Left lung (tissue), 10 donors: ENCODE measurements around the gene CIDEA. TPM values are rescaled to one million over a fixed set of nuclear protein-coding genes. Genes with fewer than 3 reads are reported as not detected.
"Not testable (repeated sequence)": the region's sequence is repeated elsewhere in the genome, so short reads cannot be mapped to it uniquely, and the experiment has no call there.

ENCODE experiments used
- ATAC-seq: fragments of 200-7000 bp; cut with Tn5 transposase; one replicate; pipeline ENCODE4 v1.9.1; 2020; ENCODE audit warnings: moderate library complexity
- DNase-seq, 4 donors: peaks; one replicate each; pipeline ENCODE4 v3.0.0-alpha.2; 2013 to 2020
- H3K27ac ChIP-seq, 2 donors: fragments of 200-600 bp; sonication (generic) in 1 of 2; one replicate each; pipeline versions ENCODE4 v1.5.0 to v1.8.0; 2020 to 2021
- H3K27me3 ChIP-seq, 2 donors: fragments of 200-600 bp; sonication (generic) in 1 of 2; one replicate each; pipeline versions ENCODE4 v1.5.0 to v1.8.0; 2020 to 2021
- H3K36me3 ChIP-seq, 2 donors: fragments of 200-600 bp; sonication (generic) in 1 of 2; one replicate each; pipeline versions ENCODE4 v1.5.0 to v1.8.0; 2020 to 2021
- H3K4me1 ChIP-seq, 2 donors: fragments of 200-600 bp; one replicate each; pipeline ENCODE4 v1.8.0; 2021
- H3K4me3 ChIP-seq, 2 donors: fragments of 200-600 bp; sonication (generic) in 1 of 2; one replicate each; pipeline versions ENCODE4 v1.5.0 to v1.8.0; 2020 to 2021; ENCODE audit warnings: mild to moderate bottlenecking in 1 of 2
- H3K9me3 ChIP-seq, 2 donors: fragments of 200-600 bp; sonication (generic) in 1 of 2; one replicate each; pipeline versions ENCODE4 v1.5.0 to v1.8.0; 2020 to 2021
- CTCF ChIP-seq, 2 donors: fragments of 200-600 bp; sonication (generic) in 1 of 2; IDR thresholded peaks; one replicate each; pipeline versions ENCODE4 v1.5.0 to v1.8.0; 2021; ENCODE audit warnings: antibody characterized with exemption in 2 of 2
- intact Hi-C, 2 donors: fragments of 100-400 bp; cut with DNase I; formaldehyde crosslinking; loops; one replicate each; pipeline versions ENCODE4 v1.11.2 to v1.14.2; 2022
- polyA plus RNA-seq, 6 donors: library from polyadenylated mRNA; unstranded; fragments of 120-200 nt; gene quantifications; one replicate each; pipeline ENCODE4 v1.2.1, GENCODE V29; 2013; ENCODE audit not compliant: insufficient read length in 6 of 6
- total RNA-seq, 2 donors: library from RNA; stranded (reverse); fragmentation: NEBNext Ultra II Directional; extraction: Animal tissue kit (Norgen Biotek cat#: 25700); gene quantifications; one replicate each; pipeline ENCODE4 v1.2.1, GENCODE V29; 2021
- donor health status: DM: no; HTN: yes; CAD: no.
- donor health status: DM: no; HTN: no; CAD: no.

The CIDEA gene
- total and polyA plus RNA-seq, 8 donors: 0.77 to 2.2 (median 1.8) TPM; not detected in 2

GRCh38 chr18:12236141-12236540 is 18.0 kb upstream of the CIDEA start:
- intact Hi-C loops: no loop called here
- no peaks in the 10 kb centered on the region for H3K36me3 ChIP-seq
- peak in 1 of 4 donors; percentile 67 for DNase-seq
- H3K4me1 ChIP-seq: peaks cover 0 to 2% of the 10 kb centered on the region in 2 donors
- no peak overlapping the region for H3K27ac ChIP-seq
- peaks cover 0 to 10% of the 10 kb centered on the region in 2 donors for H3K27me3 ChIP-seq
- no peak for TF ChIP-seq CTCF (IDR thresholded peaks at IDR 0.05)
- no peak overlapping the region for H3K4me3 ChIP-seq
- H3K9me3 ChIP-seq: no peaks in the 10 kb centered on the region
- ATAC-seq: no peak

- DNase-seq: peak; percentile 51 to 92 (median 67)
- peaks cover 0 to 2% of the 10 kb centered on the region in 2 donors for H3K4me1 ChIP-seq
- no peaks in the 10 kb centered on the region for H3K9me3 ChIP-seq
- H3K36me3 ChIP-seq: no peaks in the 10 kb centered on the region
- intact Hi-C loops: no loop called here
- no peak overlapping the region for H3K4me3 ChIP-seq
- H3K27me3 ChIP-seq: peaks cover 0 to 10% of the 10 kb centered on the region in 2 donors
- ATAC-seq: peak; percentile 99
- peak; percentile 87 to 89 for TF ChIP-seq CTCF (IDR thresholded peaks at IDR 0.05)
- H3K27ac ChIP-seq: no peak overlapping the region
These were observed 17.0 kb upstream of the CIDEA start for GRCh38 chr18:12236934-12237832.

GRCh38 chr18:12238826-12239225 is 15.3 kb upstream of the CIDEA start:
- H3K9me3 ChIP-seq: no peaks in the 10 kb centered on the region
- no peaks in the 10 kb centered on the region for H3K36me3 ChIP-seq
- DNase-seq (no peak), ATAC-seq (no peak)
- H3K4me1 ChIP-seq: peaks cover 0 to 2% of the 10 kb centered on the region in 2 donors
- no peak overlapping the region for H3K4me3 ChIP-seq
- TF ChIP-seq CTCF (IDR thresholded peaks at IDR 0.05): no peak
- H3K27me3 ChIP-seq: peaks cover 0 to 13% of the 10 kb centered on the region in 2 donors
- intact Hi-C loops: no loop called here
- H3K27ac ChIP-seq: no peak overlapping the region

GRCh38 chr18:12239431-12239830 is 14.7 kb upstream of the CIDEA start:
- intact Hi-C loops: no loop called here
- no peak overlapping the region for H3K27ac ChIP-seq
- H3K27me3 ChIP-seq: peaks cover 0 to 13% of the 10 kb centered on the region in 2 donors
- TF ChIP-seq CTCF (IDR thresholded peaks at IDR 0.05): no peak
- ATAC-seq: no peak
- no peak overlapping the region for H3K4me3 ChIP-seq
- H3K4me1 ChIP-seq: peaks cover 0 to 2% of the 10 kb centered on the region in 2 donors
- H3K9me3 ChIP-seq: no peaks in the 10 kb centered on the region
- DNase-seq: no peak
- H3K36me3 ChIP-seq: no peaks in the 10 kb centered on the region

GRCh38 chr18:12242658-12243260 is 11.4 kb upstream of the CIDEA start:
- H3K27me3 ChIP-seq: peaks cover 0 to 32% of the 10 kb centered on the region in 2 donors
- H3K9me3 ChIP-seq: no peaks in the 10 kb centered on the region
- DNase-seq: no peak
- no peak for ATAC-seq
- intact Hi-C loops: no loop called here
- no peak overlapping the region for H3K27ac ChIP-seq
- H3K4me3 ChIP-seq: no peak overlapping the region
- no peaks in the 10 kb centered on the region for H3K4me1 ChIP-seq
- H3K36me3 ChIP-seq: no peaks in the 10 kb centered on the region
- TF ChIP-seq CTCF (IDR thresholded peaks at IDR 0.05): no peak

- intact Hi-C loops, H3K9me3 ChIP-seq, H3K27ac ChIP-seq, H3K4me1 ChIP-seq, H3K36me3 ChIP-seq, ATAC-seq, H3K4me3 ChIP-seq: not testable (repeated sequence)
- peaks cover 0 to 37% of the 10 kb centered on the region in 2 donors for H3K27me3 ChIP-seq
- peak in 1 of 4 donors; percentile 63 for DNase-seq
These were observed 10.9 kb upstream of the CIDEA start for GRCh38 chr18:12243272-12243671.
